ENCODE data around the gene ALG11.
"Not testable (repeated sequence)": the region's sequence is repeated elsewhere in the genome, so short reads cannot be mapped to it uniquely, and the experiment has no call there.

Gene ALG11

GRCh38 chr13:52029569-52029968, 17.4 kb downstream of the ALG11 start:
- DNase-seq, result no peak

GRCh38 chr13:52030401-52030800, 18.2 kb downstream of the ALG11 start:
- not testable (repeated sequence) for DNase-seq

GRCh38 chr13:52033039-52033438, 20.8 kb downstream of the ALG11 start:
- DNase-seq, result no peak

- no peak for DNase-seq
These were observed 22.5 kb downstream of the ALG11 start for GRCh38 chr13:52034616-52035226.

GRCh38 chr13:52036037-52036436, 23.8 kb downstream of the ALG11 start:
- DNase-seq, result no peak

GRCh38 chr13:52043675-52044074, 31.5 kb downstream of the ALG11 start:
- no peak for DNase-seq

GRCh38 chr13:52047463-52047862, 35.3 kb downstream of the ALG11 start:
- no peak for DNase-seq

- DNase-seq, result no peak
These were observed 36.3 kb downstream of the ALG11 start for GRCh38 chr13:52048516-52048915.

- DNase-seq, result no peak
These were observed 39.2 kb downstream of the ALG11 start for GRCh38 chr13:52051400-52051799.

- no peak for DNase-seq
These were observed 41.3 kb downstream of the ALG11 start for GRCh38 chr13:52053460-52053859.

GRCh38 chr13:52061064-52061463, 48.9 kb downstream of the ALG11 start:
- DNase-seq, result not testable (repeated sequence)

- no peak for DNase-seq
These were observed 49.4 kb downstream of the ALG11 start for GRCh38 chr13:52061587-52061986.

GRCh38 chr13:52067237-52067636, 55.0 kb downstream of the ALG11 start:
- no peak for DNase-seq

GRCh38 chr13:52070929-52071523, 58.8 kb downstream of the ALG11 start:
- DNase-seq, result peak; percentile 1 to 7
